ENCODE measurements around the gene RERE.

RERE gene

GRCh38 chr1:8763888-8764287 lies 53.6 kb downstream of the RERE start:
- peak; percentile 42 for DNase-seq (ENCODE audit: low spot score)
- in situ Hi-C loops (cut with MboI; ENCODE audit: low pct_unique_long_range_greater_than_20kb, low sequenced_read_pairs, unreplicated experiment): no loop called here
- TF ChIP-seq CTCF (IDR thresholded peaks at IDR 0.05; ENCODE audit: extremely low read depth, insufficient read depth, missing control alignments): peak; percentile 38

GRCh38 chr1:8754993-8755392 lies 62.4 kb downstream of the RERE start:
- in situ Hi-C loops (cut with MboI; ENCODE audit: low pct_unique_long_range_greater_than_20kb, low sequenced_read_pairs, unreplicated experiment): no loop called here
- no peak for TF ChIP-seq CTCF (IDR thresholded peaks at IDR 0.05; ENCODE audit: extremely low read depth, insufficient read depth, missing control alignments)
- DNase-seq (ENCODE audit: low spot score): no peak

GRCh38 chr1:8754247-8754650 lies 63.2 kb downstream of the RERE start:
- in situ Hi-C loops (cut with MboI; ENCODE audit: low pct_unique_long_range_greater_than_20kb, low sequenced_read_pairs, unreplicated experiment): no loop called here
- no peak for DNase-seq (ENCODE audit: low spot score)
- no peak for TF ChIP-seq CTCF (IDR thresholded peaks at IDR 0.05; ENCODE audit: extremely low read depth, insufficient read depth, missing control alignments)

GRCh38 chr1:8753736-8754135 lies 63.7 kb downstream of the RERE start:
- in situ Hi-C loops (cut with MboI; ENCODE audit: low pct_unique_long_range_greater_than_20kb, low sequenced_read_pairs, unreplicated experiment): no loop called here
- no peak for DNase-seq (ENCODE audit: low spot score)
- TF ChIP-seq CTCF (IDR thresholded peaks at IDR 0.05; ENCODE audit: extremely low read depth, insufficient read depth, missing control alignments): no peak

- in situ Hi-C loops (cut with MboI; ENCODE audit: low pct_unique_long_range_greater_than_20kb, low sequenced_read_pairs, unreplicated experiment): no loop called here
- no peak for TF ChIP-seq CTCF (IDR thresholded peaks at IDR 0.05; ENCODE audit: extremely low read depth, insufficient read depth, missing control alignments)
- no peak for DNase-seq (ENCODE audit: low spot score)
Observed at GRCh38 chr1:8752921-8753713, 64.3 kb downstream of the RERE start.

- TF ChIP-seq CTCF (IDR thresholded peaks at IDR 0.05; ENCODE audit: extremely low read depth, insufficient read depth, missing control alignments): no peak
- in situ Hi-C loops (cut with MboI; ENCODE audit: low pct_unique_long_range_greater_than_20kb, low sequenced_read_pairs, unreplicated experiment): no loop called here
- DNase-seq (ENCODE audit: low spot score): no peak
Observed at GRCh38 chr1:8752411-8752810, 65.0 kb downstream of the RERE start.

Data from GM13977 (cell line).